Measurements from ENCODE around the gene DYNLRB2. TPM values are rescaled to one million over a fixed set of nuclear protein-coding genes. Genes with fewer than 3 reads are reported as not detected.

The DYNLRB2 gene
- polyA plus RNA-seq, 1 of the 3 experiments (the other 2 are of a cell fraction): 0.44 TPM

DNA sequence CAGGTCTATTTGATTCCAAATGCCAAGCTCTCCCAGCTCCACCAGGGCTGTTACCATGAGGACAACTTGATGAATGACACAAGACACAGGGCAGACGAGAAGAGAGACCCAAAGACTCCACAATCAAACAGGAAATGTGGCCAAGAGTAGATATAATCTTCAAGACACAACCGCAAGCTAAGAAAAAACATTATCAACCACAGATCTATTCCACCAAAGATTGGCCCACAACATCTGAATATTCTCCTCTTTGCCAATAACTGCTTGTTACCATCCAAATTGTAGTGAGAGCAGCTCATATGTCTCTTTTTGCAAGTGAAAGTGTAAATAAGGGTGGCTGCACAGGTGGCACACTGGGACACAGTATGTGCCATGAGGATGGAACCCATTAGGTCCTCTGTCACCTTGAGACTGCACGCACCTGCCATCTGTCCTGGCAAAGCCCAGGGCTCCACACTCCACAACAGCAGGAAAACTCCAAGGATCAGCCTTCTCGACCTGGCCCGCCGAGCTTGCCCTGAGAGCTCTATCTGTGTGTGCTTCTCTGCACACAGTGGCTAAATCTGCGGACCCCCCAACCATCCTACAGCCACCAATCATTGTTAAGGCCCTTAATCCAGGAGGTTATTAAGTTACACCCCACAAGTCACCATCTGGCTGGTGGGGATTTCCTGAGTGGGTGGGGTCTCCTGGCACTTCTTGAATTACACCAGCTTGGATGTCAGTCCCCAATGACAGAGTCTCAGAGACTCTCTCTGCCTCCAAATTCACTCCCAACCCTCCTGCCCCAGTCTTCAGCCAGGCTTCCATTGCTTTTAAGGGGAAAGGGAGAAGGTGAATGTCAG, 50.5 kb downstream of the DYNLRB2 start:
- Histone ChIP-seq H3K27me3 (ENCODE audit: insufficient read depth) (no peaks in the 10 kb centered on the region), H3K9me3 (no peaks in the 10 kb centered on the region), H2AFZ (ENCODE audit: low read depth) (no peak overlapping the region), H3K36me3 (replicated peaks in 1 of 2; ENCODE audit: control insufficient read depth in 1 of 2, insufficient read depth in 2 of 2, low read length in 1 of 2) (no peaks in the 10 kb centered on the region), H3K27ac (ENCODE audit: low read depth in 2 of 2, low read length in 1 of 2) (no peak overlapping the region), H3K9ac (no peak overlapping the region), H3K4me1 (ENCODE audit: control insufficient read depth in 1 of 2, insufficient read depth in 2 of 2, low read depth in 1 of 2, low read length in 1 of 2) (no peaks in the 10 kb centered on the region), H3K79me2 (ENCODE audit: insufficient read depth) (no peaks in the 10 kb centered on the region), H4K20me1 (ENCODE audit: insufficient read depth) (no peaks in the 10 kb centered on the region), H3K4me2 (no peak overlapping the region), H3K9me2 (no peaks in the 10 kb centered on the region), H3K4me3 (ENCODE audit: low read depth in 2 of 2, low read length in 1 of 2) (no peak overlapping the region), H3F3A (replicated peaks; ENCODE audit: insufficient read depth) (no peaks in the 10 kb centered on the region)
- DNase-seq: no peak
- no peak for TF ChIP-seq TCF12 (IDR thresholded peaks at IDR 0.05)
- no peak for TF ChIP-seq SMC3 (IDR thresholded peaks at IDR 0.05; ENCODE audit: low read depth, low read length)
- TF ChIP-seq, protein P1, sequence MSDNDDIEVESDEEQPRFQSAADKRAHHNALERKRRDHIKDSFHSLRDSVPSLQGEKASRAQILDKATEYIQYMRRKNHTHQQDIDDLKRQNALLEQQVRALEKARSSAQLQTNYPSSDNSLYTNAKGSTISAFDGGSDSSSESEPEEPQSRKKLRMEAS (IDR thresholded peaks at IDR 0.05; ENCODE audit: low read depth): no peak
- TF ChIP-seq POLR2AphosphoS5 (IDR thresholded peaks at IDR 0.05; ENCODE audit: low read depth, low read length): no peak
- TF ChIP-seq, protein P2, sequence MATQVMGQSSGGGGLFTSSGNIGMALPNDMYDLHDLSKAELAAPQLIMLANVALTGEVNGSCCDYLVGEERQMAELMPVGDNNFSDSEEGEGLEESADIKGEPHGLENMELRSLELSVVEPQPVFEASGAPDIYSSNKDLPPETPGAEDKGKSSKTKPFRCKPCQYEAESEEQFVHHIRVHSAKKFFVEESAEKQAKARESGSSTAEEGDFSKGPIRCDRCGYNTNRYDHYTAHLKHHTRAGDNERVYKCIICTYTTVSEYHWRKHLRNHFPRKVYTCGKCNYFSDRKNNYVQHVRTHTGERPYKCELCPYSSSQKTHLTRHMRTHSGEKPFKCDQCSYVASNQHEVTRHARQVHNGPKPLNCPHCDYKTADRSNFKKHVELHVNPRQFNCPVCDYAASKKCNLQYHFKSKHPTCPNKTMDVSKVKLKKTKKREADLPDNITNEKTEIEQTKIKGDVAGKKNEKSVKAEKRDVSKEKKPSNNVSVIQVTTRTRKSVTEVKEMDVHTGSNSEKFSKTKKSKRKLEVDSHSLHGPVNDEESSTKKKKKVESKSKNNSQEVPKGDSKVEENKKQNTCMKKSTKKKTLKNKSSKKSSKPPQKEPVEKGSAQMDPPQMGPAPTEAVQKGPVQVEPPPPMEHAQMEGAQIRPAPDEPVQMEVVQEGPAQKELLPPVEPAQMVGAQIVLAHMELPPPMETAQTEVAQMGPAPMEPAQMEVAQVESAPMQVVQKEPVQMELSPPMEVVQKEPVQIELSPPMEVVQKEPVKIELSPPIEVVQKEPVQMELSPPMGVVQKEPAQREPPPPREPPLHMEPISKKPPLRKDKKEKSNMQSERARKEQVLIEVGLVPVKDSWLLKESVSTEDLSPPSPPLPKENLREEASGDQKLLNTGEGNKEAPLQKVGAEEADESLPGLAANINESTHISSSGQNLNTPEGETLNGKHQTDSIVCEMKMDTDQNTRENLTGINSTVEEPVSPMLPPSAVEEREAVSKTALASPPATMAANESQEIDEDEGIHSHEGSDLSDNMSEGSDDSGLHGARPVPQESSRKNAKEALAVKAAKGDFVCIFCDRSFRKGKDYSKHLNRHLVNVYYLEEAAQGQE (IDR thresholded peaks at IDR 0.05; ENCODE audit: low read depth, low read length): no peak
- no peak for TF ChIP-seq FOXM1 (IDR thresholded peaks at IDR 0.05; ENCODE audit: low read depth)
- TF ChIP-seq, protein P3, sequence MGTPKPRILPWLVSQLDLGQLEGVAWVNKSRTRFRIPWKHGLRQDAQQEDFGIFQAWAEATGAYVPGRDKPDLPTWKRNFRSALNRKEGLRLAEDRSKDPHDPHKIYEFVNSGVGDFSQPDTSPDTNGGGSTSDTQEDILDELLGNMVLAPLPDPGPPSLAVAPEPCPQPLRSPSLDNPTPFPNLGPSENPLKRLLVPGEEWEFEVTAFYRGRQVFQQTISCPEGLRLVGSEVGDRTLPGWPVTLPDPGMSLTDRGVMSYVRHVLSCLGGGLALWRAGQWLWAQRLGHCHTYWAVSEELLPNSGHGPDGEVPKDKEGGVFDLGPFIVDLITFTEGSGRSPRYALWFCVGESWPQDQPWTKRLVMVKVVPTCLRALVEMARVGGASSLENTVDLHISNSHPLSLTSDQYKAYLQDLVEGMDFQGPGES (IDR thresholded peaks at IDR 0.05; ENCODE audit: low read depth, low read length): no peak
- 30% methylated on average over 6 of the region's 7 CpGs for WGBS (ENCODE audit: low lambda C conversion rate)
- POLR2A ChIA-PET: no interaction called here
- CTCF ChIA-PET: no interaction called here

DNA sequence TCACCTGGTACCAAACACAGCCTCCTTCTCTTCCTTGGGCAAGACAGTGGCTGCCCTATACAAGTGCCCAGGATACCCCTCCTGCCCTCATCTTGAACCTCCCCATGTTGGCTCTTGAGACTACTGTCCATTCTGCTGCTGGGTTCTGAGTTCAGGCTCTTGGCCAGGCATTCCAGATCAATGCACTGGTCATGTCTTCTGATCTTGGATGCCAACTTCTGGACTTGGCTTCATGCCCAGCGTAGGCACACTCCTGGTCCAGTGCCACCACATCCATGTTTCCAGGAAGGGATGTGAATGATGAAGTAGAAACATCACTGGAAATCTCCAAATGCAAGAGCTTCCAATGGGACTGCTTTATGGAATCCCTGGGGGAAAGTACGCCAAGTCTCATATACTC, 51.5 kb downstream of the DYNLRB2 start:
- no peaks in the 10 kb centered on the region for H3K27me3 ChIP-seq (ENCODE audit: insufficient read depth)
- no peaks in the 10 kb centered on the region for H3K9me2 ChIP-seq
- H3K9me3 ChIP-seq: no peaks in the 10 kb centered on the region
- no peaks in the 10 kb centered on the region for H3K79me2 ChIP-seq (ENCODE audit: insufficient read depth)
- H3K9ac ChIP-seq: no peak overlapping the region
- 25% methylated on average over 2 of the region's 2 CpGs for WGBS (ENCODE audit: low lambda C conversion rate)
- no peaks in the 10 kb centered on the region for H3K4me1 ChIP-seq (ENCODE audit: control insufficient read depth in 1 of 2, insufficient read depth in 2 of 2, low read depth in 1 of 2, low read length in 1 of 2)
- no peaks in the 10 kb centered on the region for H3F3A ChIP-seq (replicated peaks; ENCODE audit: insufficient read depth)
- POLR2A ChIA-PET: no interaction called here
- CTCF ChIA-PET: no interaction called here
- H3K36me3 ChIP-seq (replicated peaks in 1 of 2; ENCODE audit: control insufficient read depth in 1 of 2, insufficient read depth in 2 of 2, low read length in 1 of 2): no peaks in the 10 kb centered on the region
- no peak overlapping the region for H3K4me3 ChIP-seq (ENCODE audit: low read depth in 2 of 2, low read length in 1 of 2)
- no peak overlapping the region for H2AFZ ChIP-seq (ENCODE audit: low read depth)
- DNase-seq: no peak
- H4K20me1 ChIP-seq (ENCODE audit: insufficient read depth): no peaks in the 10 kb centered on the region
- no peak overlapping the region for H3K4me2 ChIP-seq
- H3K27ac ChIP-seq (ENCODE audit: low read depth in 2 of 2, low read length in 1 of 2): no peak overlapping the region
- TF ChIP-seq SIN3A (IDR thresholded peaks at IDR 0.05; ENCODE audit: borderline replicate concordance, low read depth, low read length): no peak
- TF ChIP-seq CHD2 (IDR thresholded peaks at IDR 0.05; ENCODE audit: low read length, partially characterized antibody): no peak
- no peak for TF ChIP-seq FOXJ3 (CRISPR knock-in tag; IDR thresholded peaks at IDR 0.05)
- TF ChIP-seq, protein P4, sequence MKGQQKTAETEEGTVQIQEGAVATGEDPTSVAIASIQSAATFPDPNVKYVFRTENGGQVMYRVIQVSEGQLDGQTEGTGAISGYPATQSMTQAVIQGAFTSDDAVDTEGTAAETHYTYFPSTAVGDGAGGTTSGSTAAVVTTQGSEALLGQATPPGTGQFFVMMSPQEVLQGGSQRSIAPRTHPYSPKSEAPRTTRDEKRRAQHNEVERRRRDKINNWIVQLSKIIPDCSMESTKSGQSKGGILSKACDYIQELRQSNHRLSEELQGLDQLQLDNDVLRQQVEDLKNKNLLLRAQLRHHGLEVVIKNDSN (IDR thresholded peaks at IDR 0.05; ENCODE audit: borderline replicate concordance, low read depth): no peak
- no peak for TF ChIP-seq NRF1 (IDR thresholded peaks at IDR 0.05; ENCODE audit: low read depth, low read length)
- TF ChIP-seq ELF1 (IDR thresholded peaks at IDR 0.05): no peak
- TF ChIP-seq TAF1 (IDR thresholded peaks at IDR 0.05; ENCODE audit: borderline replicate concordance, low read depth, low read length): no peak
- no peak for TF ChIP-seq EP300 (IDR thresholded peaks at IDR 0.05; ENCODE audit: borderline replicate concordance in 1 of 2, low read depth in 1 of 2, low read length in 1 of 2)
- TF ChIP-seq, protein P5, sequence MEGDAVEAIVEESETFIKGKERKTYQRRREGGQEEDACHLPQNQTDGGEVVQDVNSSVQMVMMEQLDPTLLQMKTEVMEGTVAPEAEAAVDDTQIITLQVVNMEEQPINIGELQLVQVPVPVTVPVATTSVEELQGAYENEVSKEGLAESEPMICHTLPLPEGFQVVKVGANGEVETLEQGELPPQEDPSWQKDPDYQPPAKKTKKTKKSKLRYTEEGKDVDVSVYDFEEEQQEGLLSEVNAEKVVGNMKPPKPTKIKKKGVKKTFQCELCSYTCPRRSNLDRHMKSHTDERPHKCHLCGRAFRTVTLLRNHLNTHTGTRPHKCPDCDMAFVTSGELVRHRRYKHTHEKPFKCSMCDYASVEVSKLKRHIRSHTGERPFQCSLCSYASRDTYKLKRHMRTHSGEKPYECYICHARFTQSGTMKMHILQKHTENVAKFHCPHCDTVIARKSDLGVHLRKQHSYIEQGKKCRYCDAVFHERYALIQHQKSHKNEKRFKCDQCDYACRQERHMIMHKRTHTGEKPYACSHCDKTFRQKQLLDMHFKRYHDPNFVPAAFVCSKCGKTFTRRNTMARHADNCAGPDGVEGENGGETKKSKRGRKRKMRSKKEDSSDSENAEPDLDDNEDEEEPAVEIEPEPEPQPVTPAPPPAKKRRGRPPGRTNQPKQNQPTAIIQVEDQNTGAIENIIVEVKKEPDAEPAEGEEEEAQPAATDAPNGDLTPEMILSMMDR (IDR thresholded peaks at IDR 0.05): no peak
- TF ChIP-seq MEF2A (IDR thresholded peaks at IDR 0.05; ENCODE audit: borderline replicate concordance, low read depth): no peak
- no peak for TF ChIP-seq TEAD4 (IDR thresholded peaks at IDR 0.05; ENCODE audit: borderline replicate concordance, insufficient read depth)

Measured in SK-N-SH (cell line).